OCI-LY3 (cell line): Measurements from ENCODE around the gene SIRT4.

Source experiments
- EZH2phosphoT487 ChIP-seq: fragments of 200-600 bp; shearing (Covaris generic); IDR thresholded peaks from 2 replicates; pipeline ENCODE4 v1.6.1; 2018; ENCODE audit warnings: antibody characterized with exemption, mixed run types, low read depth
- TF ChIP-seq, protein P1 (sequence below): fragments of 200-600, 300-600 bp; sonication (generic); IDR thresholded peaks from 2 replicates; pipeline ENCODE4 v1.5.1; 2014; ENCODE audit warnings: antibody characterized with exemption, low read length, low read depth

DNA sequence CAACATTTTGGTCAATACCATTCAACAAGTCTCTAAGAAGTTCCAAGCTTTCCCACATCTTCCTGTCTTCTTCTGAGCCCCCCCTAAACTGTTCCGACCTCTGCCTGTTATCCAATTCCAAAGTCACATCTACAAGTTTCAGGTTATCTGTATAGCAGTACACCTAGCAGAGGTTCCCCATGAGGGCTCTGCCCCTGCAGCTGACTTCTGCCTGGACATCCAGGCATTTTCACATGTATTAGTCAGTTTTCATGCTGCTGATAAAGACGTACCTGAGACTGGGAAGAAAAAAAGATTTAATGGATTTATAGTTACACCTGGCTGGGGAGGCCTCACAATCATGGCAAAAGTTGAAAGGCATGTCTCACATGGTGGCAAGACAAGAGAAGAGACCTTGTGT, 35.6 kb downstream of the SIRT4 start:
- TF ChIP-seq, protein P1, sequence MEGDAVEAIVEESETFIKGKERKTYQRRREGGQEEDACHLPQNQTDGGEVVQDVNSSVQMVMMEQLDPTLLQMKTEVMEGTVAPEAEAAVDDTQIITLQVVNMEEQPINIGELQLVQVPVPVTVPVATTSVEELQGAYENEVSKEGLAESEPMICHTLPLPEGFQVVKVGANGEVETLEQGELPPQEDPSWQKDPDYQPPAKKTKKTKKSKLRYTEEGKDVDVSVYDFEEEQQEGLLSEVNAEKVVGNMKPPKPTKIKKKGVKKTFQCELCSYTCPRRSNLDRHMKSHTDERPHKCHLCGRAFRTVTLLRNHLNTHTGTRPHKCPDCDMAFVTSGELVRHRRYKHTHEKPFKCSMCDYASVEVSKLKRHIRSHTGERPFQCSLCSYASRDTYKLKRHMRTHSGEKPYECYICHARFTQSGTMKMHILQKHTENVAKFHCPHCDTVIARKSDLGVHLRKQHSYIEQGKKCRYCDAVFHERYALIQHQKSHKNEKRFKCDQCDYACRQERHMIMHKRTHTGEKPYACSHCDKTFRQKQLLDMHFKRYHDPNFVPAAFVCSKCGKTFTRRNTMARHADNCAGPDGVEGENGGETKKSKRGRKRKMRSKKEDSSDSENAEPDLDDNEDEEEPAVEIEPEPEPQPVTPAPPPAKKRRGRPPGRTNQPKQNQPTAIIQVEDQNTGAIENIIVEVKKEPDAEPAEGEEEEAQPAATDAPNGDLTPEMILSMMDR: no peak
- no peak for TF ChIP-seq EZH2phosphoT487
